ENCODE results near the gene PTPRD. TPM values are rescaled to one million over a fixed set of nuclear protein-coding genes. Genes with fewer than 3 reads are reported as not detected.

Gene PTPRD
- total RNA-seq, 1 donor from 2014 or later, result 15.6 TPM

GRCh38 chr9:8431505-8431904 lies 2181.3 kb downstream of the PTPRD start:
- Histone ChIP-seq H3K27ac (replicated peaks) (no peak overlapping the region), H3K9me3 (replicated peaks) (no peaks in the 10 kb centered on the region), H3K36me3 (no peaks in the 10 kb centered on the region), H3K4me1 (no peaks in the 10 kb centered on the region), H3K4me3 (no peak overlapping the region), H3K27me3 (ENCODE audit: low read depth) (no peaks in the 10 kb centered on the region)
- DNase-seq, result no peak
- TF ChIP-seq CTCF (IDR thresholded peaks at IDR 0.05; ENCODE audit: borderline replicate concordance), result no peak
- intact Hi-C loops (cut with micrococcal nuclease), result no loop called here

GRCh38 chr9:8430945-8431344 lies 2181.9 kb downstream of the PTPRD start:
- Histone ChIP-seq H3K36me3 (no peaks in the 10 kb centered on the region), H3K27ac (replicated peaks) (no peak overlapping the region), H3K4me1 (no peaks in the 10 kb centered on the region), H3K9me3 (replicated peaks) (no peaks in the 10 kb centered on the region), H3K27me3 (ENCODE audit: low read depth) (no peaks in the 10 kb centered on the region), H3K4me3 (no peak overlapping the region)
- intact Hi-C loops (cut with micrococcal nuclease), result no loop called here
- no peak for DNase-seq
- TF ChIP-seq CTCF (IDR thresholded peaks at IDR 0.05; ENCODE audit: borderline replicate concordance), result no peak

GRCh38 chr9:8429768-8430167 lies 2183.0 kb downstream of the PTPRD start:
- Histone ChIP-seq H3K36me3 (no peaks in the 10 kb centered on the region), H3K4me3 (no peak overlapping the region), H3K27ac (replicated peaks) (no peak overlapping the region), H3K9me3 (replicated peaks) (no peaks in the 10 kb centered on the region), H3K27me3 (ENCODE audit: low read depth) (no peaks in the 10 kb centered on the region), H3K4me1 (no peaks in the 10 kb centered on the region)
- DNase-seq, result no peak
- TF ChIP-seq CTCF (IDR thresholded peaks at IDR 0.05; ENCODE audit: borderline replicate concordance), result no peak
- intact Hi-C loops (cut with micrococcal nuclease), result no loop called here

GRCh38 chr9:8429157-8429556 lies 2183.6 kb downstream of the PTPRD start:
- intact Hi-C loops (cut with micrococcal nuclease), result no loop called here

GRCh38 chr9:8428389-8428788 lies 2184.4 kb downstream of the PTPRD start:
- Histone ChIP-seq H3K4me3 (no peak overlapping the region), H3K36me3 (no peaks in the 10 kb centered on the region), H3K4me1 (no peaks in the 10 kb centered on the region), H3K9me3 (replicated peaks) (no peaks in the 10 kb centered on the region), H3K27ac (replicated peaks) (no peak overlapping the region), H3K27me3 (ENCODE audit: low read depth) (no peaks in the 10 kb centered on the region)
- no peak for DNase-seq
- intact Hi-C loops (cut with micrococcal nuclease), result no loop called here
- TF ChIP-seq CTCF (IDR thresholded peaks at IDR 0.05; ENCODE audit: borderline replicate concordance), result no peak

More at GRCh38 chr9:8429157-8429556, 2183.6 kb downstream of the PTPRD start:
- DNase-seq, result no peak
- no peaks in the 10 kb centered on the region for H3K36me3 ChIP-seq
- H3K27me3 ChIP-seq (ENCODE audit: low read depth), result no peaks in the 10 kb centered on the region
- no peaks in the 10 kb centered on the region for H3K4me1 ChIP-seq
- H3K27ac ChIP-seq (replicated peaks), result no peak overlapping the region
- H3K4me3 ChIP-seq, result no peak overlapping the region
- TF ChIP-seq CTCF (IDR thresholded peaks at IDR 0.05; ENCODE audit: borderline replicate concordance), result no peak
- H3K9me3 ChIP-seq (replicated peaks), result no peaks in the 10 kb centered on the region
